ENCODE data around the gene ELFN2.

Gene ELFN2

GRCh38 chr22:37337204-37337943, 89.9 kb downstream of the ELFN2 start:
- H3K27ac ChIP-seq = no peak overlapping the region
- H3K4me3 ChIP-seq = no peak overlapping the region
- DNase-seq (ENCODE audit: low spot score) = no peak
- no peak for TF ChIP-seq CTCF (IDR thresholded peaks at IDR 0.05)

- no peak for TF ChIP-seq CTCF (IDR thresholded peaks at IDR 0.05)
- no peak for DNase-seq (ENCODE audit: low spot score)
Measured at GRCh38 chr22:37336579-37336978, 90.7 kb downstream of the ELFN2 start.

GRCh38 chr22:37335806-37336199, 91.5 kb downstream of the ELFN2 start:
- H3K4me3 ChIP-seq = no peak overlapping the region

More at GRCh38 chr22:37336579-37336978, 90.7 kb downstream of the ELFN2 start:
- no peak overlapping the region for H3K4me3 ChIP-seq
- no peak overlapping the region for H3K27ac ChIP-seq

GRCh38 chr22:37334859-37335805, 92.1 kb downstream of the ELFN2 start:
- no peak overlapping the region for H3K4me3 ChIP-seq
- no peak overlapping the region for H3K27ac ChIP-seq
- no peak for DNase-seq (ENCODE audit: low spot score)
- TF ChIP-seq CTCF (IDR thresholded peaks at IDR 0.05) = no peak

More at GRCh38 chr22:37335806-37336199, 91.5 kb downstream of the ELFN2 start:
- TF ChIP-seq CTCF (IDR thresholded peaks at IDR 0.05) = no peak
- H3K27ac ChIP-seq = no peak overlapping the region
- DNase-seq (ENCODE audit: low spot score) = no peak

GRCh38 chr22:37334461-37334858, 92.8 kb downstream of the ELFN2 start:
- no peak for DNase-seq (ENCODE audit: low spot score)

More at GRCh38 chr22:37334461-37334858, 92.8 kb downstream of the ELFN2 start:
- Histone ChIP-seq H3K27ac (no peak overlapping the region), H3K4me3 (no peak overlapping the region)
- no peak for TF ChIP-seq CTCF (IDR thresholded peaks at IDR 0.05)
